HG02840 (cell line): Measurements from ENCODE around the gene SP140.
"Not testable (repeated sequence)": the region's sequence is repeated elsewhere in the genome, so short reads cannot be mapped to it uniquely, and the experiment has no call there.

ENCODE experiments used
- ATAC-seq: cut with Tn5 transposase; IDR thresholded peaks from one replicate; pipeline ENCODE4 v1.9.1; 2021; ENCODE audit warnings: mild to moderate bottlenecking, moderate library complexity, moderate number of reproducible peaks; ENCODE audit not compliant: unreplicated experiment, low FRiP score

The SP140 gene

GRCh38 chr2:230269715-230270114 lies 44.2 kb downstream of the SP140 start:
- no peak for ATAC-seq

- ATAC-seq: no peak
These were observed 57.4 kb downstream of the SP140 start for GRCh38 chr2:230282936-230283335.

- no peak for ATAC-seq
These were observed 60.5 kb downstream of the SP140 start for GRCh38 chr2:230286048-230286447.

GRCh38 chr2:230289311-230289710 lies 63.8 kb downstream of the SP140 start:
- ATAC-seq: not testable (repeated sequence)

GRCh38 chr2:230295192-230295591 lies 69.7 kb downstream of the SP140 start:
- ATAC-seq: no peak

- no peak for ATAC-seq
These were observed 71.4 kb downstream of the SP140 start for GRCh38 chr2:230296917-230297316.

GRCh38 chr2:230299618-230300017 lies 74.1 kb downstream of the SP140 start:
- no peak for ATAC-seq

GRCh38 chr2:230305416-230306275 lies 80.1 kb downstream of the SP140 start:
- no peak for ATAC-seq

- no peak for ATAC-seq
These were observed 80.9 kb downstream of the SP140 start for GRCh38 chr2:230306474-230306873.

- no peak for ATAC-seq
These were observed 81.9 kb downstream of the SP140 start for GRCh38 chr2:230307485-230307884.

GRCh38 chr2:230308402-230309000 lies 83.0 kb downstream of the SP140 start:
- no peak for ATAC-seq

- ATAC-seq: not testable (repeated sequence)
These were observed 85.3 kb downstream of the SP140 start for GRCh38 chr2:230310792-230311191.

- ATAC-seq: not testable (repeated sequence)
These were observed 86.1 kb downstream of the SP140 start for GRCh38 chr2:230311634-230312033.

- ATAC-seq: no peak
These were observed 87.1 kb downstream of the SP140 start for GRCh38 chr2:230312638-230313037.

GRCh38 chr2:230317366-230317765 lies 91.8 kb downstream of the SP140 start:
- ATAC-seq: no peak

GRCh38 chr2:230318190-230319121 lies 92.9 kb downstream of the SP140 start:
- ATAC-seq: peak; percentile 13

- ATAC-seq: peak; percentile 73
These were observed 93.8 kb downstream of the SP140 start for GRCh38 chr2:230319211-230319862.

- no peak for ATAC-seq
These were observed 95.5 kb downstream of the SP140 start for GRCh38 chr2:230321031-230321430.

GRCh38 chr2:230322561-230323384 lies 97.2 kb downstream of the SP140 start:
- ATAC-seq: no peak
